GM18858 (cell line): Measurements from ENCODE around the gene MIDN.
A peak's percentile ranks its signal among the peaks of the same experiment; 100 is the strongest.

Experiments
- ATAC-seq: cut with Tn5 transposase; IDR thresholded peaks from one replicate; pipeline ENCODE4 v1.9.1; 2021; ENCODE audit not compliant: unreplicated experiment

Gene MIDN

DNA sequence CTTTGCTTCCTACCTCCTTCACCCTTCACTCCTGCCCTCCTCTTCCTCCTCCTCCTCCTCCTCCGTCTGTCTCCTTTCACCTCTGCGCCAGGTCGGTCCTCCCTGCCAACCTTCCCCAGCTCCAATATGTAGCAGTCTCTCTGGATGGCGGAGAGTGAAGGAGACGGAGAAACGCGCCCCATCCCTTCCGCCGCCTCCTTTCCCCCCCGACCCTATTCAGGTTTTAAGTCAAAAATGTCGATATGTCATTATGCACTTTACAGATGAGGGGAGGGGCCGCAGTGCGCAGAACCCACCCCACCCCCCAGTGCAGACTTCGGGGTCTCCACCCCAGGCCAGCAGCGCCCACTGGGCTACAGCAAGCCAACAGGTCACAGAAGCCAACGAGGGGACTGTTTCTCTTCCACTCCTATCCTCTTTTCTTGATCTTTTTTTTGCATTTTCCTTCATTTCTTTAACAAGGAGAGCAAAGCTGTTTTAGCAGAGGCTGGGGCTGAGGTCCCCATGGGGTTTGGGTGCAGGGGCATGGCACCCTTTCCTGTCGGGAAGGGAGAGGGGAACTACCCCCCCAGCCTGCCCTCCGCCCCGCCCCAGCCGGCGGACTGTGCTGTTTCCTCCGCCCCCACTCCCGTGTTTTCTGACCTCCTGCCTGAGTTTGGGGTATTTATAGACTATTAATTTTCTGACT is 9.2 kb downstream of the MIDN start:
- no peak for ATAC-seq

DNA sequence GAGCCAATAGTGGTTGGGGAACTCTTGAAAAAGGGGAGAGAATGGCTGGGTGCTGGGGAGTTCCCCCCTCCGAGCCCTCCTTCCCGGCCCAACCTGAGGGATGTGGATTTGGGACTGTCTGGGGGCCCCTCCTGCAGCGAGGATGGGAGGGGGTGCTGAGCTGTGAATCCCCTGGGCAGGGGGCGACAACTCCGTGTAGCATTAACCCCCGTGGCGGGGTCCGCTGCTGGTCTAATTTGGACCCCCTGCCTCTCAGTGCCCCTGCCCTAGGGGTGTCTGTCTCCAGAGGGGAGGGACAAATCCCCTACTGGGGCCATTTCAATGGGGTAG is 9.7 kb downstream of the MIDN start:
- ATAC-seq: no peak

DNA sequence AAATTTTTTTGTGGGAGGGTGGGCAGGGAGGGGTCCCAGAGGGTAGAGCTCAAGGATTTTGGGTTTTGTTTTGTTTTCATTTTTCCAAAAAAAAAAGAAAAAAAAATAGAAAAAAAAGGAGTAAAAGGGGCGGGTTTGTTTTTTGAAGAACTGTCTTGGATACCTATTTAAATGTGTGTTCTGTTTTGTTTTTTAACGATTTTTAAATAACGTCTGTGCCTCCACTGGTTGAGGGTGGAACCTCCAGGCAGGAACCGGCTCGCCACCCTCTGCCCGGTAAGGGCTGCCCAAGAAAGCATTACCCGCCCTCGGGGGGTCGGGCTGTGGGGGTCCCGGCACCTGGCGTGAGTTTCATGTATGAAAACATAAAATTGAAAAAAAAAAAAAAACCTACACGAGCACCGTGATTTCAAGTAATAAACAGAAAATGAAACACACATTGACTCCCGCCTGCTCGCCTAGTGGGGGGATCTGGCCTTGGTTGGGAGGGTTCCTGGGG is 10.4 kb downstream of the MIDN start:
- no peak for ATAC-seq

DNA sequence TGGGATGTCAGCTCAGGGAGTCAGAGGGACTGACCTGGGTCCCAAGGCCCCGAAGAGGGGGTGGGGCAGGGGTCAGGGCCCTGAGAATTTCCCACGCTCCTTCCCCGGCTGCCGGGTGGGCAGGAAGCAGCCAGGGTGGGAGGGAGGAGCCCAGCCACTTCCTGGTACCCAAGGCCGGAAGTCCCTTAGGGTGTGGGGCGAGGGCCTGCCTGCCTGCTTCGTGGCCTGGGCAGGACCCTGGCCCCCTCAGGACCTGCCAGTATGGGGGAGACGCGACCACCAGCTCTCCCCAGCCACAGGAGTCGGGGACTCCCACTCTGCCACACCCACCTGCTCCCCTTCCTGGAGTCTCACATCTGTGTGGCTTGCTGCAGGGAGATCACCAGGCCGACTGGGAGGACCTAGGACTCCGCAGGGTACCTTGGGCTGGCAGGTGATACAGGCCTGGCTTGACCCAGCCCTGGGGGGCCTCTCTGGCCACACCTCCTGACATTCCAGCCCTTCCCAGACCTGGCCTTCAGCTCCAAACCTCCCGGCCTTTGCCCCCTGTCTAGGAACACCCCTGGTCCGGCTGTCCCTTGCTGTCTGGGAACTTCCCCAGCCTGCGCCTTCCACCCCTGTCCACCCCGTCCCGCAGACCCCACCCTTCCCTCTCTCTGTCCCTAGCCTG is 11.0 kb downstream of the MIDN start:
- no peak for ATAC-seq

DNA sequence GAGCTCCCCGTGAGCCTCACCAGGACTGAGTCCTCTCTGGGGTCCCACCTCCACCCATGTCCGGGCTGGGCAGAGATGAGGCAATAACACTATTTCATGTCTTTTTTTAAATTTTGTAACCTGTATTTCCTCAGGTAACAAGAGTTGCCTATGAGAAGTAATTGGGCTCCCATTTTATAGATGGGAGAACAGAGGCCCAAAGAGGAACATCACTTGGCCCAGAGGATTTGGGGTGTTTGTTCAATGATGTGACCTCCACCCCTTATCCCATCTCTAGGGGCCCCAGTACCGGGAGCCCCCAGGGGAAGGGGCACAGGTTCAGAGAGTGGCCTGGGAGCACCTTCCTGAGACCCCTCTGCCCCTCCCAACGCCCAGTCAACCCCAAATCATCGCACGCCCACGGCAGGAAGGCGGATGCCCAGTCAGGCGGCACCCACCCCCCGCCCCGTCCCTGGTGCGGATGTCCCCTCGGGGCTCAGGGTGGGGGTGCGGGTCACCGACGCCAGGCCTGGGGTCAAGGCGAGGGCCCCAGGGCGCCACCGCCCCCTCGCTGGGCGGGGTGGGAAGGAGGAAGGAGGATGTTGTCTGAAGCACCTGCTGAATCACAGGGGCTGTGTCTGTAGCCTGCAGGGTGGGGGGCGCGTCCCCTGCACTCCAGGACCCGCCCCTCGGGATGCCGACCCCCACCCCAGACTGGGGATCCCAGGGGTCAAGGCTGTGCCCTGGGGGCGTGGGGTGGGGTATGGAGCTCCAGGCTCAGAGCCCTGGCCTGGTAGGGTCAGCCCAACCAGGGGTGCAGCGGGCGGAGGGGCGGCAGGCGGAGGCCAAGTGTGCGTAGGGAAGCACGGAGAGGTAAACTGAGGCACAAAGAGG is 11.7 kb downstream of the MIDN start:
- ATAC-seq: peak; percentile 2

DNA sequence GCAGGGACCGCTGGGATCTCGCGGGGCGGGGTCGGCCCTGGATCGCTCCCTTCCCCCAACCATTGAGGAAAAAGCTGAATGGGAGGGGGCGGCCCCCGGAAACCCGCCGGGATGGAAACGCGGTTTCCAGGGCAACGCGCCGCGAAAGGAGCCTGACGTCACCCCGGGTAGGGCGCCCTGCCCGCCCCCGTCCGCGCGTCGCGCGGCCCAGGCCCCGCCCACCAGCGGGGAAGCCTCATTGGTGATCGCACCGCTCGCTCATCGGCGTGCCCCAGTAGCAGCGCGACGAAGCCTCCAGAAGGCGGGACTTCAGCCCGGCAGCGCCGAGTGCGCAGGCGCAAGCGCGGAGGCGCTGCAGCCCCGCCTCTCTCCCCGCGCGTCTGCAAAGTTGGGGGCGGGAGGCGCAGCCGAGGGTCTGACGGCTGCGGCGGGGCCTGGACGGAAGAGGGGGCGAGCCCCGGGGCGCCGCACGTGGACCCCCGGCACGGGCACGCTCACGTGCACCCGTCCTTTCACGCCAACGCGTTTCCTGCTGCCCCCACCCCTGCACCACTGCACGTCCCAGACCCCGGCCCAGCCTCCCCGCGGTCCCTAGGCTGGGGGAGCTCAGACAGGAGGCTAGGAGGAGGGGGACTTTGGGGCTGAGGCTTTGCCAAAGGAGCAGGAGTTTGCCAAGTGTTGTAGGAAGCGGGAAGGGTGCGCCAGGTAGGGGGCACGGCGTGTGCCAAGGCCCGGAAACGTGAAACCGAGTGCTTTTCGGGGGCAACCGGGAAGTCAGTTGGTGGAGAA is 12.6 kb downstream of the MIDN start:
- peak; percentile 26 for ATAC-seq

DNA sequence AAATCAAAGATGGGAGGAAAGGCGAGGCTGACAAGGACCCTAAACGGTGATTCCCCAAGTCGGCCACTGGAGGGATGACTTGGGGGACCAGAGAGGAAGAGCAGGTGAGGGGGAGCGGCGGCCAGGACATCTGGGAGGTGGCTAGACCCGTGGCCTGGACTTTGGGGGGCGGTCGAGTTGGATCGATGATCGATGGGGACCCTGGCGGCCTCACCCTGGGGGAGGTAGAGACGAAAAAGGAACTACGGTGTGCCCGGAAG is 13.1 kb downstream of the MIDN start:
- no peak for ATAC-seq

DNA sequence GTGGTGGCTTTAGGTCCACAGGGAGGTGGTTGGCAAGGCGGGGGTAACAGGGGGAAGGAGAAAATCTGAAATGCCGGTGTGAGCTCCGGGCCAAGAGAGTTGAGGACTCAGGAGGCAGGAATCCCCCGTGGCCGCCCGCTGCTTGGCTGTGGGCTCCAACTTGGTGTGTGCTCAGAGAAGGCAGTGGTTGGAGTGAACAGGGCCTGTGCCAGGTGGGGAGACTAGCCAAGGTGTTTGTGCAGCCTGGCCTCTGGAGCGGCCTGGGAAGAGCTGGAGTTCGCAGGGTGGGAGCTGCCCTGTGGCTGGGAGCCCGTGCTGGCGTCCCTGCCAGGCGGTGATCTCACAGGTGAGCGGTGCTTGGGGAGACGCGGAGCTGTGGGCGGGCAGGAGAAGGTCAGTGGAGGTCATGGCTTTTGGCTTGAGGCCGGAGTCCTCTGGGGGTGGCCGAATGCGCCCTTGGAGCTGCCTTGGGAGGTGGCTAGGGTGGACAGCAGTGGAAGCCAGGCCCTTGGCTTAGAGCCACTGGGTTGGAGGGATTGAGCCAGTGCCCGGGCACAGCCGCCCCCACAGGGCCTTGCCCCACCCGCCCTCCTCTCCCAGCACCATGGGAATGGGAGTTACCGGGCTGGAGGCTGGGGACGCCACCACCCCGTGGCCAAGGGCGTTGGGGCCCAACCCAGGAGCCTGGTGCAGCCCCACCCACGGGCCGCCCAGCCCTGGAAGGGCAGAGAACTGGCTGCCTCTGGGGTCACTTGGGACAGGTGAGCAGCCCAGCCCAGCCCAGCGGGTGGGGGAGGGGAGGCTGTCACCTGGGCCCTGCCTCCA is 13.6 kb downstream of the MIDN start:
- no peak for ATAC-seq

DNA sequence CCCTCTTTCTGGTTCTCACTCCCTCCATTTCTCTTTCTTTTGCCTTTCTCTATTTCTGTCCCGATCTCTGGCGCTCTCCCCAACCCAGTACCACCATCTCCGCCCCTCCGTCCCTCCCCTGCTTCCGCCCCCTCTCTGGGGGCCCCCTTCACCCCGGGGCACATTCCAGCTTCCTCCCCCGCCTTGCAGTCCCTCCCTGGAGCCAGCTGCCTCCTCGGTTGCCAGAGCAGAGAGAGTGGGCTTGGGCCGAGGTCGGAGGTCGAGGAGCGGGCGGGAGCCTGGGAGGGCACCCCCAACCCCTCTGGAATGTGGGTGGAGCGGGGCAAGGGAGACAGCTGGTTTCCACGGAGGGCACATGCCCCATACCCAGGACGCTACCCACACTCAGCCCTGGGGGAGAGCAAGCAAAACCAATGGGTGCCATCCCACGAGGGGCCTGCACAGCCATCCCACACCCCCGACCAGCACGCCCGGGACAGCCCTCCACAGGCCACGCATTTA is 14.3 kb downstream of the MIDN start:
- ATAC-seq: no peak

DNA sequence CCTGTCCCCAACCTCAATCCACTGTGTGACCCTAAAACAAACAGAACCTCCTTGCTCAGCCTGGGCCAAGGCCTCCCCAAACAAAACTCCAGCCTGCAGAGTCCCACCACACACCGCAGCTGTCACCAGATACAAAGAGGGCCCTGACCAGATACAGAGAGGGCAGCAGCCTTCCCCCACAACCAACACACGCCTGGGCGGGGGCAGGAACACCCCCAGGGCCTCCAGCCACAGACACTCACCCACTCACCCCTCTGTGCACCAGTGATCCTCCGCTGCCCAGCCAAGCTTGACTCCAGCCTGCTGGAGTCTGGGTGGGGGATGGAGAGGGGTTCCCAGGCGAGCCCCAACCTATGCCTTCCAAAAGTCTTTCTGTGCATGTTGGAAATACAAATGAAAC is 14.8 kb downstream of the MIDN start:
- ATAC-seq: no peak

DNA sequence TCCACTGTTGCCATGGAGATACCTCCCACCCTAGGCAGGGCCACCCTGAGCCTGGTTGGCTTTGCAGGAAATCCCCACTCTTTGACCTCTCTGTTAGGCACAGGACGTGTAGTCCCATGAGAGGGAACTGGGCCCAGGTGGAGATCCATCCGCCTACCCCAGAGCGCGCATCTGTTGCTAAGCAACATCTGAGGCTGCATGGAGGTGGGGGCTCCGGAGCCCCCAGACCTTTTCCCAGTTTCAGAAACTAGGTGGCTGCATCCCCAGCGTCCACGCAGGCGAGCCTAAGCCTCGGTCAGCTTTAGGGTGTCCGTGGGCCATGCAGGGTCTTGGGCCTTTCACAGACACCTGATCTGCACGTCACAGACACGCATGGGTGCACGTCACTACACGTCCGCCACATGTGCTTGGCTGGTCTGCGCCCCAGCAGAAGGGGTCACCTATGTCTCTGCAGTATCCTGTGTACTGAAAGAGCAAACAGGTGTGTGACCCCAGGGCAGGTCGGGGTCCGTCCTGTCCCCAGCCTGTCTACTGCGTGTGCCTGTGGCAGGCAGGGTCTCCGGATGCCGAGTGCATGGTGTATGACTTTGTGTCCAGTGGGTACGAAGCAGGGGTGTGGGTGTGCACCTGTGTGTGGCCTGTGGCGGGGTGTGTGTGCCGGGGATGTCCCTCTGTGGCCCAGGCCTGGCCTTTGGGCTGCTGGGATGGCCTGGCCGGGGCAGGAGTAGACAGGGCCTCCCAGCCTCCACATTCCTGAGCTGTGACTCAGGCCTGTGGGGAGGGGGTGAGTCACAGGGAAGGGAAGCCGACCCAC is 16.6 kb downstream of the MIDN start:
- ATAC-seq: no peak

DNA sequence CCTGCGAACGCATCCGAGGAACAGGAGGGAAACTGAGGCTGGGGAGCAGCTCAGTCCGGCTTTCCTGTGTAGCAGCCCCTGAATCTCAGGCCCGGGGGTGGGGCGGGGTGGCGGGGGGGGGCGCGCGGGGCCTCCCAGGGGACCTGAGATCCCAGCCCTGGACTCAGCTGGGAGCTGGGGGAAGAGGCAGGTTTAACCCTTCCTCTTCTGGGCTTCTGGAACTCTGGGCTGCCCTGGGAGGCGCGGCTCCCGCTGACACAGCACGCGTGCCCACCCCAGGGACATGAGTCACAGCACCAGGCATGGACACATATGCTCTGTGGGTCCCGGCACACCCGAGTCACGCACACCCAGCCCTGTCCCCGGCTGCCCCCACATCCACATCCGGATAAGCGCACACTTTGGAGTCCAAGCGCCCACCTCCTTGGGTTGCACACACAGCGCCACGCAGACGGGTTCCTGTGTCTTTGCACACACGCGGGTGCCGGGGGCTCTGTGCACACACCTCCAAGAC is 17.3 kb downstream of the MIDN start:
- no peak for ATAC-seq

DNA sequence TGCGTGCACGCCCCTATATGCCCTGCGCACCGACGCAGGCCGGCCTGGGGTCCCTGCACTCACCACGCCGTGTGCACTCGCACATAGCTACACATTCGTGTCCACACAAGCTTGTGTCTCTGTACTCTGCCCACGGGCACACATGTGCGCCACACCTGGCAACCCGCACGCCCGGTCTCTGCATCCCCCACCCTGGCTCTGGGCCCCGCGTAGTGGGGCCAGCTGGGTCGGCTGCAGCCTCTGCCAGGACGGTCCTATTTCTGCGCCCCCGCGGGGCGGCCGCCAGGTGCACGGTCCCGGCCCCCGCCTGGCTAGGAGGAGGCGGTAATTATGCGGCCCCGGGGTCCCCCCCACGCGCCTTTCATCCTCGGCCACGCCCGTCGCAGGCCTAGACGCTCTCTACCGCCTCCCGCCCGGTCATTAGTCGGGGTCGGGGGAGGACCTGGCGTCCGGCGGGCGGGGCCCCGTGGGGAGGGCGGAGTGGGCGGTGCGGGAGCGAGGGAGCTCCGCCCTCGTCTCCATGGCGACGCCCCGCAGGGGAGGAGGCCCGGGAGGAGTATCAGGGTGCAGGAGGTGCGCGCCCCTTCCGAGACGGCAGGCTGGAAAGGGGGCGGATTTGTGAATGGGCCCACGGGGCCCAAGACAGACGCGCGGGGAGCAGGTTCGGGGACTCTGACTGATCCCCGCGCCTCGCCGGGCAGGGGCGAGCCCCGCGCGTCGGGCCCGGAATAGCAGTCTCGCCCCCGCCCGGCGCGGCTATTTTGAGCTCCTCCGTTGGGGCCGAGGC is 17.9 kb downstream of the MIDN start:
- ATAC-seq: peak; percentile 27

DNA sequence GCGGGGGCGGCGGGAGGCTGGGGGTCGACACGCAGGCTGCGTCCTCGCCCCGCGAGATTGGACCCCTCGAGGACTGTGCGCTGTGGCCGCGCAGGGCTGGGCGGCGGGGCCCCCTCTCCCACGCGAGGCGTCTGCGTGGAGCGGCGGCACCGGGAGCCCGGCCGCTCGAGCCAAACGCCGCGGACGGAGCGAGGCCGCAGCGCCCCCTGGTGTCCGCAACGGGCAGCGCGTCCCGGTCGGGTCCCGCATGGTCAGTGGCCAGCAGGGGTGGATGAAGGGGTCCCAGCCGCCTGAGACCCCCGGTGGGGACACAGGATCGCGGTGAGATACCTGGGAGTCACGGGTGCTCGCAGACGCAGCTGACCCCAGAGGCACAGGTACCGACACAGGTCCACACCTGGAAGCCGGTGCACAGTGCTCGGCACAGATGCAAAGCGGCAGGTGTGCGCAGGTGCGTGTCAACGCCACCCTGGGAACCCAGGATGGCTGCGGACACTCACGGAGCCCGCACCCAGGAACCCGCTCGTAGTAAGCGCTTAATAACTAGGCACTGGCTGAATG is 18.6 kb downstream of the MIDN start:
- ATAC-seq: peak; percentile 12

DNA sequence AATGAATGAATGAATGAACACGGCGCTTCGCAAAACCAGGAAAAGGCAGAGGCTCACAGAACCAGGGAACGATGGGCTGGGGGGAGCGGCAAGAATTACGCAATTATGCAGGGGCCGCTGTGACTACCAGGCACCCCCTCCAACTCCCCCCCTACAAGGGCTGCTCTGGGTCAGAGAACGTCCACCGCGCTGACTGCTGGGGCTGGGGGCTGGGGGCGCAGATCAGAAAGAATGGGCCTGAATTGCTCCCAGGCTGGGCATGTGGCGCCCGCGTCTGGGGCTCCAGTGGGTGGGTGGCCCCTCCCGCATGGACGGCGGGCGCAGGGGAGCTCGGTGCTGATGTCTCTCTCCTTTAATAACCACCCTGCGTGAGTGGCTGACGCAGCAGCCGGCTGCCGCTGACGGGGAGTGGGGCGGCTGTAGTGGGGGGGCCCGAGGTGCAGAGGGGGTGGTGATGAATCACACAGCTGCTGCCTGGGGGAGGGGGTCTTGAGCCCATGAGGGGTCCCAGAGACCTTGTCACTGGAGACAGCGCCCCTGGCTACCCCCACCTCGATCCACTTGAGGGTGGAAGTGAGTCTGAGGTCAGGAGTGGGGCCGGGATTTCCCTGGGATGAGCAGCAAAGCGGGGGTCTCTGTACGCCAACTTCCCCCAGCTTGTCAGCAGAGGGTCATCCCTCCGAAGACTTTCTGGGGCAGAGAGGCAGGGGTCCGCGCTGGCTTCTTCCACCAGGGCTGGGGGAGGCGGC is 19.3 kb downstream of the MIDN start:
- ATAC-seq: no peak

DNA sequence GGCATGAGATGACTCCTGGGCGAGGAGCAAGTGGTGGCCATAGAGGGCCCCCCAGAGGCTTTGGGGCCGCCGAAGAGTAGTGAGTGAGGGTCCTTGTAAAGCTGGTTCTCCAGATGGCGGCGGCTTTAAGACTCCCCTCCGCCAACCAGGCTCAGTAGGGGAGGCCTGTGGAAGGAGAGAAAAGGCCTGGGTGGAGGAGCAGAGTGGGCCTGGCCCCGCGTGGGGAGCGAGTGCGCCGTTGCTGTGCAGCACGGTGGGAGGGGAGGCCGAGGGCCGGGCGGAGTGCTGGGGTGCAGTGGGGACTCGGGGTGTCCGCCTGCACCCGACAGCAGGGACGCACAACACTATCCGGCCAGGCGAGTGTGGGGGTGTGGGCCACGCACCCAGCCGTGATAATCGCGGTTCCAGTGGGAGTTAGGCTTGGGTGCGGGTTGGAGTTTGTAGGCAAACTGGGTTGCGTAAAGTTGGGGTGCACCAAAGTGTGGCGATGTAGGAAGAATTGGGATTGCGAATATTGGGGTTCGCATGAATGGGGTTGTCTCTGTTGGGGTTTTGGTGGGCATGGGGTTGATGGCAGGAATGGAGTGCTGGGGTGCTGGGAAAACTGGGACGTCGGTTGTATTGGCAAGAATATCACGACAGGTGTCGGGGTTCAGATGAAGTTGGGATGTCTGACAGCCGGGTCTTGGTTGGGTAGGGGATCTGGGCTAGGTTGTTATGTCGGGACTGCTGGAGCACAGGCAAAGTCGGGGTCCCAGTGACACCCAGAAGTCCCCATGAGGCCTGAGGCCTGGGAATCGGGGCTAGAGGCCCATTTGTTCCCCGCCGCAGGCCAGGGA is 20.1 kb downstream of the MIDN start:
- ATAC-seq: no peak

DNA sequence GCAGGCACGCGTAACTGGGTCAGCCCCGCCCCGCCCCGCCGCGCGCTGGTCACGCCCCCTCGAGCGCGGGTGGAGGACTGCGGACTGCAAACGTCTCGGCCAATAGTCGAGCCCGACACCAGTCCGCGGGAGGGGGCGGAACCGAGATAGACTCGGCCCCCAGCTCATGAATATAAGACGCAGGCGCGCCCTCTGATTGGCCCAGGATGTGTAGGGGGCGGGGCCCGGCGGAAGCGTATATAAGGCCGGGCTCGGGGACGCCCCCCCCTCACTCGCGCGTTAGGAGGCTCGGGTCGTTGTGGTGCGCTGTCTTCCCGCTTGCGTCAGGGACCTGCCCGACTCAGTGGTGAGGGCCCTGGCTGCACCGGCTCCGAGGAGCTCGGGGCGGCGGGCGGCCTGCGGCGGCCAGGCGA is 20.7 kb downstream of the MIDN start, which contains the start of gene CIRBP:
CIRBP (plus strand) TSS at position 268 of the 413 bp plus-strand sequence. CDS start 1,602 bp downstream, outside the sequence.
- peak; percentile 22 for ATAC-seq
